Upper lobe of left lung (tissue), 6 donors: ENCODE measurements around the gene OPA3. TPM values are rescaled to one million over a fixed set of nuclear protein-coding genes. Genes with fewer than 3 reads are reported as not detected.

Experiments
- ATAC-seq, 2 donors: fragments of 200-7000 bp; cut with Tn5 transposase; one replicate each; pipeline ENCODE4 v1.9.1; 2022; ENCODE audit warnings: mild to moderate bottlenecking in 2 of 2, moderate library complexity in 2 of 2; ENCODE audit not compliant: low FRiP score in 2 of 2
- DNase-seq, 2 donors: peaks; one replicate each; pipeline ENCODE4 v3.0.0-alpha.2; 2019 to 2020
- H3K27ac ChIP-seq, 4 donors: fragments of 200-600 bp; sonication (generic); one replicate each; pipeline ENCODE4 v1.5.1; 2016 to 2019
- H3K27me3 ChIP-seq, 4 donors: fragments of 200-600 bp; sonication (generic); one replicate each; pipeline ENCODE4 v1.5.1; 2017 to 2019
- H3K36me3 ChIP-seq, 4 donors: fragments of 200-600 bp; sonication (generic); one replicate each; pipeline ENCODE4 v1.5.1; 2016 to 2019
- H3K4me1 ChIP-seq, 4 donors: fragments of 200-600 bp; sonication (generic); one replicate each; pipeline ENCODE4 v1.5.1; 2018 to 2019
- H3K4me3 ChIP-seq, 4 donors: fragments of 200-600 bp; sonication (generic); one replicate each; pipeline ENCODE4 v1.5.1; 2017 to 2019; ENCODE audit warnings: mild to moderate bottlenecking in 2 of 4, moderate library complexity in 1 of 4
- H3K9me3 ChIP-seq, 4 donors: fragments of 200-600 bp; sonication (generic); one replicate each; pipeline ENCODE4 v1.5.1; 2018 to 2019
- EP300 ChIP-seq, 4 donors: sonication (generic); formaldehyde crosslinking; IDR thresholded peaks; one replicate each; pipeline ENCODE4 v1.5.1; 2017; ENCODE audit warnings: antibody characterized with exemption in 4 of 4, control low read depth in 2 of 4
- POLR2A ChIP-seq, 4 donors: fragments of 450-650 bp; IDR thresholded peaks; one replicate each; pipeline ENCODE4 v1.5.1; 2016 to 2017; ENCODE audit warnings: antibody characterized with exemption in 4 of 4, mild to moderate bottlenecking in 2 of 4
- POLR2AphosphoS5 ChIP-seq, 2 donors: sonication (generic); formaldehyde crosslinking; IDR thresholded peaks; one replicate each; pipeline ENCODE4 v1.5.1; 2017; ENCODE audit warnings: antibody characterized with exemption in 2 of 2
- WGBS, 2 donors: methylation state at CpG; one replicate each; pipeline ENCODE4 v1.1.5; 2017 to 2018; 5-methylcytosine and 5-hydroxymethylcytosine counted together
- total RNA-seq, 6 donors: library from RNA; depleted of rRNA in 4 of 6; stranded (reverse); fragments of >200 nt in 4 of 6; gene quantifications; one replicate each; pipeline versions ENCODE4 v1.1.0 to v1.2.1, GENCODE V29; 2016 to 2021
- TF ChIP-seq, protein P1 (sequence below), 6 experiments: fragments of 450-650 bp in 4 of 6; fragments of 200-600 bp in 2 of 6; sonication (generic) in 2 of 6; IDR thresholded peaks; one replicate each; pipeline ENCODE4 v1.5.1; 2016 to 2019; ENCODE audit warnings: antibody characterized with exemption in 6 of 6
- donor health status: DM: no; HTN: no; CAD: no; lungs with moderate emphysema.
- donor health status: DM: no; HTN: yes; CAD: no; lungs with severe emphysema.

Gene OPA3
- total RNA-seq, 6 donors from 2014 or later = 9.9 to 14.3 (median 12.7) TPM

- peak; percentile 97 to 98 for DNase-seq
- 1 to 3% methylated on average over 4 to 28 of the region's 47 CpGs for whole genome bisulfite sequencing, 2 donors
- TF ChIP-seq EP300 (IDR thresholded peaks at IDR 0.05) = no peak
- TF ChIP-seq, protein P1, sequence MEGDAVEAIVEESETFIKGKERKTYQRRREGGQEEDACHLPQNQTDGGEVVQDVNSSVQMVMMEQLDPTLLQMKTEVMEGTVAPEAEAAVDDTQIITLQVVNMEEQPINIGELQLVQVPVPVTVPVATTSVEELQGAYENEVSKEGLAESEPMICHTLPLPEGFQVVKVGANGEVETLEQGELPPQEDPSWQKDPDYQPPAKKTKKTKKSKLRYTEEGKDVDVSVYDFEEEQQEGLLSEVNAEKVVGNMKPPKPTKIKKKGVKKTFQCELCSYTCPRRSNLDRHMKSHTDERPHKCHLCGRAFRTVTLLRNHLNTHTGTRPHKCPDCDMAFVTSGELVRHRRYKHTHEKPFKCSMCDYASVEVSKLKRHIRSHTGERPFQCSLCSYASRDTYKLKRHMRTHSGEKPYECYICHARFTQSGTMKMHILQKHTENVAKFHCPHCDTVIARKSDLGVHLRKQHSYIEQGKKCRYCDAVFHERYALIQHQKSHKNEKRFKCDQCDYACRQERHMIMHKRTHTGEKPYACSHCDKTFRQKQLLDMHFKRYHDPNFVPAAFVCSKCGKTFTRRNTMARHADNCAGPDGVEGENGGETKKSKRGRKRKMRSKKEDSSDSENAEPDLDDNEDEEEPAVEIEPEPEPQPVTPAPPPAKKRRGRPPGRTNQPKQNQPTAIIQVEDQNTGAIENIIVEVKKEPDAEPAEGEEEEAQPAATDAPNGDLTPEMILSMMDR (IDR thresholded peaks at IDR 0.05) = peak in 4 of 6 experiments; percentile 28 to 61 (median 42)
- TF ChIP-seq POLR2A (IDR thresholded peaks at IDR 0.05) = peak in 3 of 4 donors; percentile 24 to 85 (median 73)
- TF ChIP-seq POLR2AphosphoS5 (IDR thresholded peaks at IDR 0.05) = peak; percentile 52 to 82
These were observed 78.2 kb downstream of the OPA3 start for GRCh38 chr19:45506246-45506988.

GRCh38 chr19:45505996-45506245 lies 78.7 kb downstream of the OPA3 start:
- Histone ChIP-seq H3K27ac (peak overlapping the region; percentile 89 to 97 (median 93)), H3K9me3 (no peaks in the 10 kb centered on the region), H3K36me3 (no peaks in the 10 kb centered on the region), H3K4me1 (peaks cover 13 to 30% (median 24%) of the 10 kb centered on the region in 4 donors), H3K27me3 (no peaks in the 10 kb centered on the region), H3K4me3 (peak overlapping the region in 3 of 4 donors; percentile 87 to 100 (median 94))
- ATAC-seq = no peak
- no peak for TF ChIP-seq POLR2A (IDR thresholded peaks at IDR 0.05)
- TF ChIP-seq POLR2AphosphoS5 (IDR thresholded peaks at IDR 0.05) = no peak
- TF ChIP-seq, protein P1 (IDR thresholded peaks at IDR 0.05) = no peak
- TF ChIP-seq EP300 (IDR thresholded peaks at IDR 0.05) = no peak
- no peak for DNase-seq
- WGBS, 2 donors = 58 to 61% methylated on average over 5 of the region's 5 CpGs

More at GRCh38 chr19:45506246-45506988, 78.2 kb downstream of the OPA3 start:
- Histone ChIP-seq H3K9me3 (no peaks in the 10 kb centered on the region), H3K4me1 (peaks cover 16 to 35% (median 28%) of the 10 kb centered on the region in 4 donors), H3K27ac (peak overlapping the region; percentile 89 to 97 (median 93)), H3K27me3 (no peaks in the 10 kb centered on the region), H3K4me3 (peak overlapping the region; percentile 87 to 100 (median 97)), H3K36me3 (no peaks in the 10 kb centered on the region)
- ATAC-seq = peak; percentile 92 to 95

GRCh38 chr19:45505151-45505995 lies 79.2 kb downstream of the OPA3 start:
- Histone ChIP-seq H3K27me3 (no peaks in the 10 kb centered on the region), H3K4me3 (no peak overlapping the region), H3K4me1 (peaks cover 11 to 26% (median 20%) of the 10 kb centered on the region in 4 donors), H3K27ac (peak overlapping the region in 3 of 4 donors; percentile 89 to 97 (median 95)), H3K9me3 (no peaks in the 10 kb centered on the region), H3K36me3 (no peaks in the 10 kb centered on the region)
- DNase-seq (peak in 1 of 2 donors; percentile 54), ATAC-seq (no peak)
- TF ChIP-seq POLR2AphosphoS5 (IDR thresholded peaks at IDR 0.05) (no peak), POLR2A (IDR thresholded peaks at IDR 0.05) (no peak), EP300 (IDR thresholded peaks at IDR 0.05) (no peak)
- TF ChIP-seq, protein P1 (IDR thresholded peaks at IDR 0.05) = no peak
- 89% methylated on average over 8 of the region's 8 CpGs for WGBS, 2 donors

DNA sequence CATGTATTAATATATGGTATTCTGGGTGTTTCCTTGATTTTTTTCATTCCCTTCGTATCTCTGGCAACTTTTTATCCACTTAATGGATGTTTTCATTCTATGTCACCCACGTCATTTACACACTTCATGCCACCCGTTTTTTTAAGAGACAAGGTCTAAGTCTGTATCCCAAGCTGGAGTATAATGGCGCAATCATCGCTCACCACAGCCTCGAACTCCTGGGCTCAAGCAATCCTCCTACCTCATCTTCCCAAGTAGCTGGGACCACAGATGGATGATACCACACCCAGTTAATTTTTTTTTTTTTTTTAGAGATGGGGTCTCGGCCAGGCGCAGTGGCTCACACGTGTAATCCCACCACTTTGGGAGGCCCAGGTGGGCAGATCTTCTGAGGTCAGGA lies 80.7 kb downstream of the OPA3 start:
- H3K4me3 ChIP-seq = no peak overlapping the region
- H3K9me3 ChIP-seq = no peaks in the 10 kb centered on the region
- peaks cover 0 to 10% (median under 1%) of the 10 kb centered on the region in 4 donors for H3K27me3 ChIP-seq
- peaks cover 10 to 23% (median 15%) of the 10 kb centered on the region in 4 donors for H3K4me1 ChIP-seq
- no peaks in the 10 kb centered on the region for H3K36me3 ChIP-seq
- ATAC-seq (no peak), DNase-seq (no peak)
- TF ChIP-seq POLR2A (IDR thresholded peaks at IDR 0.05) = no peak
- TF ChIP-seq, protein P1 (IDR thresholded peaks at IDR 0.05) = no peak
- no peak for TF ChIP-seq POLR2AphosphoS5 (IDR thresholded peaks at IDR 0.05)
- TF ChIP-seq EP300 (IDR thresholded peaks at IDR 0.05) = no peak
- H3K27ac ChIP-seq = no peak overlapping the region
- WGBS, 2 donors = 85 to 86% methylated on average over 9 of the region's 9 CpGs
